Measurements from ENCODE around the gene RAPGEF1. TPM values are rescaled to one million over a fixed set of nuclear protein-coding genes. Genes with fewer than 3 reads are reported as not detected.

The RAPGEF1 gene
- total RNA-seq, 1 donor: 119 TPM

DNA sequence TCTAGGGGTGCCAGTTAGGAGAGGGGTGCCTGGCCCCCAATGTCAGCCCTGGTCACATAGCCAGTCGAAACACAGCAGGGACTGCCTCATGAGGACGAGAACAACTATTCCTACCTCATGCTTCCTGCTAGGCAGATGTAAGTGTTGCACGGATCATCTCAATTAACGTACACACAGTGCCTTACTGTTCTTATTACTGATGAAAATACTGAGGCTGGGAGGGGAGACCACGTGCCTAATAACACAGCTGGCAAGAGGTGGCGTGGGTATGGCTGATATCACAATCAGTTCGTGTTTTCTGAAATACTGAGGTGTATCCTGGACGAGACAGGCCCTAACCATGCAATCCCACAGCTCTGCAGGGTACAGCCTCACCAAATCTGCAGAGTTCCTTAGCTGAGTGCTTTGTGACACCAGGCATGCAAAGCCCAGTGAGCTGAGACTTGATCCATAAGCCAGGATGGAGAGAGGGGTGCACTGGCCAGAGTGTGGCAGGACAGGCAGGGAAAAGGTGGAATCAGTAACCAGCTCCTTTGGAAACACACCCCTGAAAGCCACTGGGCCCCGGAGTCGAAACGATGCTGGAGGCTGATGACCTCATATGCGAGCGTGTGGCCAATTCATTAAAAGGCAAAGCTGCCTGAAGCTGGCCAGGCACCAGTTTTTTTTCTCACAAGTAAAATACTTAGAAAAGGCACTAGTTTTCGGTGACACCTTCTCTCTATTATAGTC, 130.6 kb downstream of the RAPGEF1 start:
- no peak overlapping the region for H3K4me3 ChIP-seq (ENCODE audit: low read length)
- H3K4me1 ChIP-seq (ENCODE audit: insufficient read depth, low read length): no peaks in the 10 kb centered on the region
- H3K9me3 ChIP-seq (ENCODE audit: low read depth, low read length): no peaks in the 10 kb centered on the region
- no peaks in the 10 kb centered on the region for H3K27me3 ChIP-seq (ENCODE audit: insufficient read depth, low read length)

DNA sequence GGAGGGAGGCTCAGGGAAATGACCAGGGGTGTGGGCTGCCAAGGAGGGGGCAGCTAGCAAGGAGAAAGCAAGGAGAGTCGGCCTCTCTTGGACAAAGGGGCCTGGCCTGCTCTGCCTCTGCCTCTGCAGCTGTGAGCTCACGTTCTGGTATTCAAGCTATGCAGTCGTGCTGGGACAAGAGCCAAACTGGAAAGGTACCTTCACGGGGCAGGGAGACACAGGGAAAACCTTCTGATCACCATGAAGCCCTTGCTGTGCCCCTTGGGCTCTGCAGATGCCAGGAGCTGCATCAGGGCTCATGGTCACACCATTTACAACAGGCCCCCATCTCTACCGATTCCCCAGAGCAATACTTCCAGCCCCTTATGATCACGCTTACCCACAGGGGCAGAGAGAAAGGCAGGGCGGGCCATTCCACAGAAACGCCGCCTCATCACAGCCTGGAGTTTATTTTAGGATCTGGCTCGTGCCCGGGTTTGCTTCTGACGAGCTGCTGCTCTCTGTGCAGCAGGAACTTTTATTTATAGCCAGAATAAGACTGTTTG, 131.3 kb downstream of the RAPGEF1 start:
- Histone ChIP-seq H3K4me3 (ENCODE audit: low read length) (no peak overlapping the region), H3K4me1 (ENCODE audit: insufficient read depth, low read length) (peaks cover under 1% of the 10 kb centered on the region), H3K27me3 (ENCODE audit: insufficient read depth, low read length) (no peaks in the 10 kb centered on the region), H3K9me3 (ENCODE audit: low read depth, low read length) (no peaks in the 10 kb centered on the region)

DNA sequence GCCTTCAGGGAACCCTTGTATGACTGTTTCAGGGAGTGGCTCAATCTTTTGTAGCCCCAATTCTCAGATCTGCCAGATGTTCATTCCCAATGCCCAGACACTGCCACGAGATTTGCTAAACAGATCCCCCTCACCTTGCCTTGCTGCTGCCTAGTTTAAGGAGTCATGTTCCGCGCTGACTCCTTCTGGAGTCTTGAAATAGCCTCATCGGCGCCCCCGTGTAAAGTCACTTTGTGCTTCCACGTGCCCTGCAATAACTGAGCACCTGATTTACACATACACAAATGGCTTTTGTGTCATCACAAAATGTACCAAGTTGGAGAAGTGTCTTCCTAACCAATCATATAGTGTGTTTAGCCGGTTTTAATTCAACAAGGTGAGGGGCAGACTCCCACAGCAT, 132.3 kb downstream of the RAPGEF1 start:
- Histone ChIP-seq H3K4me3 (ENCODE audit: low read length) (no peak overlapping the region), H3K4me1 (ENCODE audit: insufficient read depth, low read length) (peaks cover 4% of the 10 kb centered on the region), H3K9me3 (ENCODE audit: low read depth, low read length) (no peaks in the 10 kb centered on the region), H3K27me3 (ENCODE audit: insufficient read depth, low read length) (no peaks in the 10 kb centered on the region)

DNA sequence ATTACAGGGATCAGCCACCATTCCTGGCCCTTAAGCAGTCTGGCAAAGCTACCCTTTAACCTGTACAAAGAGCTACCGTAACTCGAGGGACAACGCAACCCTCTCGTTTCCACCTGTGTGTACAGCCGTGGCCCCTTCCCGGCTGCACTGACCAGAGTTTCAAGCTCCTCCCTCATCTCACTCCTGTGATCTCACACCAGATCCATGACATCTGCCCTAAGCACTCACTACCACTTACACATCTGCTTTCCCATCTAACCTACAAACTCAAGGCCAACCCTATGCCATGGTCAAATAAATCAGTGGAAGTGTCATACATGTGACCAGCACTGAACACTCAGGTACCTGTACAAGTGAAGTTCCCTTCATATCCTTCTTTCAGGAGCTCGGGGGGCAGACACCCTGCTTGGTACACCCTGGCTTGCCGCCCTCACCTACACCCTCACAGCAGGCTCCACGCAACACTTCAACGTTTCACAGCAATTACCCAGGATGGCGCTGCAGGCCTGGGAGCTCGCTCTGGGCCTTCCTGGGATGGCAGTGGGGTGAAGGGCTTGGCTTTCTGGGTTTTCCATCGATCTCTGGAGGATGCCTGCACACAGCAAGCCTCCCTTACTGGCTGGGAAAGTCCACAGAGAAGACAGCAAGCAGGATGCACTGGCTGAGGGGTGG, 132.8 kb downstream of the RAPGEF1 start:
- Histone ChIP-seq H3K4me3 (ENCODE audit: low read length) (no peak overlapping the region), H3K4me1 (ENCODE audit: insufficient read depth, low read length) (peaks cover 4% of the 10 kb centered on the region), H3K27me3 (ENCODE audit: insufficient read depth, low read length) (no peaks in the 10 kb centered on the region), H3K9me3 (ENCODE audit: low read depth, low read length) (no peaks in the 10 kb centered on the region)

DNA sequence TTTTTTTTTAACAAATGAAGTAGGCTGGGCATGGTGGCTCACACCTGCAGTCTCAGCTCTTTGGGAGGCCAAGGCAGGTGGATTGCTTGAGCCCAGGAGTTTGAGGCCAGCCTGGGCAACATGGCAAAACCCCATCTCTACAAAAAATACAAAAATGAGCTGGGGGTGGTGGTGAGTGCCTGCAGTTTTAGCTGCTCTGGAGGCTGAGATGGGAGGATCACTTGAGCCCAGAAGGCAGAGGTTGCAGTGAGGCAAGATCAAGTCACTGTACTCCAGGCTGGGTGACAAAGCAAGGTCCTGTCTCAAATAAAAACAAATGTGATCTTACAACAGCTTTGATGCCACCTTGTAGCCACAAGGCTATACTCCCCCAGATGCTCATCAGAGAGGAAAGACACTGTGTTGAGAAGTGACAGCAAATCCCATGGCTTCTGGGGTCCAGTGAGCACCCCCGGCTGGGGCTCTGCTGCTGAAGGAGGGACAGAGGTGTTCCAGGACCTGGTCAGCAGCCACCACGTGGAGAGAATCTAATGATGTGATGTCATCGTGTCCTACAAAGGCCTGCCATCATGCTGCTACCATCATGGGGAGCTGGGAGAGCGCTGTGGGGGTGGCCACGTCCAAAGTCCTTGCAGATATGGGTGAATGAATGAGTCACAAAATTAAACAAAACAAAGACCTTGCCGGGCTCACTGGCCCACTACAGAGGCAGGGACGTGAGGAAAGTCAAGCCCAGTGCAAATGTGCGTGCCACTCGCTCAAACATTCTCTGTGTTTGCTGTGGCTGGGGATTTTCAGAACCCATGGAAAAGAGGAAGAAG, 133.9 kb downstream of the RAPGEF1 start:
- Histone ChIP-seq H3K9me3 (ENCODE audit: low read depth, low read length) (no peaks in the 10 kb centered on the region), H3K27me3 (ENCODE audit: insufficient read depth, low read length) (no peaks in the 10 kb centered on the region), H3K4me3 (ENCODE audit: low read length) (no peak overlapping the region), H3K4me1 (ENCODE audit: insufficient read depth, low read length) (peaks cover 4% of the 10 kb centered on the region)

DNA sequence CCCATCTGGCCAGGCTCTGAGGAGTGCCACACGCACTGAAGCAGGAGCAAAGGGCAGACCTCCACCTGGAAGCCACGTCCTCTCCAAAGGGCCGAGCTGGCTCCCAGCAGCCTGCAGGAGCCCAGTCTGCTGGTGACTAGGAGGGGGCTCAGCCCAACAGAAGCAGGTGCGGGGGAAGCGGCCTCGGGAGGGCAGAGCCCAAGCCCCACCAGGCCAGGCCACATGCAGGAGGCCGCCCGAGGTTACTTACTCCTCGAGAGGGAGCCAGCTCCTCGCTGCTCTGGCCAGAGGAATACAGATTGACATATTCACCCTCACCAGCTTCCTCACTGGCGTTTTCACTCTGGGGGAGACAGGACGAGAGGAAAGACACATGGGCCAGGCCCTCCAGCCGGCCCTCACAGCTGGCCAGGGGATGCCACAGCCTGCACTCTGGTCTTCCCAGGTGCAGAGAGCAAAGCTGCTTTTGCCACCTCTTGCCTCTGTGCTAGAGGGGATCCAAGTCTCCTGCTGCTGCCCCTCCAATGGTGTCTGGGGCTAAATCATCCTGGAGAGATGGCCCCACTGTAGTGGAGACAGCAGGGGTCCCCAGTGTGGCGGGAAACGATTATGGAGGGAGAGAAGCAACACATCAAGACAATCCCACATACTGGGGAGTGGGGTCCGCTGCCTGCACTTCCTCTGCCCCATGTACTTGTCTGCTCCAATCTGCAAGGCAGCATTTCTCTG, 136.0 kb downstream of the RAPGEF1 start:
- H3K4me3 ChIP-seq (ENCODE audit: low read length): no peak overlapping the region
- H3K27me3 ChIP-seq (ENCODE audit: insufficient read depth, low read length): no peaks in the 10 kb centered on the region
- H3K4me1 ChIP-seq (ENCODE audit: insufficient read depth, low read length): peaks cover 12% of the 10 kb centered on the region
- H3K9me3 ChIP-seq (ENCODE audit: low read depth, low read length): no peaks in the 10 kb centered on the region

DNA sequence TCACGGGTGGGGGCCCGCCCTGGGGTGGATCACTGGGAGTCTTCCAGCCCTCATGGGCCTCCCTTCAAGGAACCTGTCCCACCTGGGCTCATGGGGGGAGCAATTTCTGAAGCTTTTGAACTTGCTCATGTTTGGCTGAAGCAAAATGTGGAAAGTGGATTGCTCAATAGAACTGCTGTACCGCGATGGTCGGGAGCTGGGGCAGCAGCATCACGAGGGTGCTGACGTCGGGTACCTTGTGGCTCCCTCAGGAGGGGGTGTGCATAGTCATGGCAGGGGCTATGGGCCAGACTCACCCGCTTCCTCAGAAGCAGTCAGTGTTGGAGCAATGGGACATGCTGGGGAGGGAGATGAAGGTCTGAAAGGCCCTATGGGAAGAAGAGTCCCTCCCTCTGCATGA, 136.7 kb downstream of the RAPGEF1 start:
- Histone ChIP-seq H3K27me3 (ENCODE audit: insufficient read depth, low read length) (no peaks in the 10 kb centered on the region), H3K4me3 (ENCODE audit: low read length) (no peak overlapping the region), H3K9me3 (ENCODE audit: low read depth, low read length) (no peaks in the 10 kb centered on the region), H3K4me1 (ENCODE audit: insufficient read depth, low read length) (peaks cover 19% of the 10 kb centered on the region)

DNA sequence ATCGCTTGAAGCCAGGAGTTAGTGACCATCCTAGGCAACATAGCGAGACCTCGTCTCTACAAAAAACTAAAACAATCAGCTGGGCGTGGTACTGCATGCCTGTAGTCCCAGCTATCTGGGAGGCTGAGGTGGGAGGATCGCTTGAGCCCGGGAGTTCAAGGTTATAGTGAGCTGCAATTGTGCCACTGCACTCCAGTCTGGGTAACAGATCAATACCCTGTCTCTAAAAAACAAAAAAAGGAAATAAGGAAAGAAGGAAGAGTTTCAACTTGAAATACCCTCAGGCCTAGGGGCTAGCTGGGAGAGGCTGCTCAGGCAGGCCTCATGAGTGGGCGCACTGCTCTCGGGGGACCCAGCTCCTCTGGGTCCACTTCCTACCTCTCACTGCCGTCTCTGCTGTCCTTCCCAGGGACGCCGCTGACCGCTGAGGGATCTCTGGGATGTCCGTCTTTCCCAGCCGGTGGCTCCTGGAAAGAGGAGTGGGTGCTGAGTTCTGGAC, 138.1 kb downstream of the RAPGEF1 start:
- H3K4me3 ChIP-seq (ENCODE audit: low read length): no peak overlapping the region
- no peaks in the 10 kb centered on the region for H3K9me3 ChIP-seq (ENCODE audit: low read depth, low read length)
- H3K4me1 ChIP-seq (ENCODE audit: insufficient read depth, low read length): peaks cover 33% of the 10 kb centered on the region

DNA sequence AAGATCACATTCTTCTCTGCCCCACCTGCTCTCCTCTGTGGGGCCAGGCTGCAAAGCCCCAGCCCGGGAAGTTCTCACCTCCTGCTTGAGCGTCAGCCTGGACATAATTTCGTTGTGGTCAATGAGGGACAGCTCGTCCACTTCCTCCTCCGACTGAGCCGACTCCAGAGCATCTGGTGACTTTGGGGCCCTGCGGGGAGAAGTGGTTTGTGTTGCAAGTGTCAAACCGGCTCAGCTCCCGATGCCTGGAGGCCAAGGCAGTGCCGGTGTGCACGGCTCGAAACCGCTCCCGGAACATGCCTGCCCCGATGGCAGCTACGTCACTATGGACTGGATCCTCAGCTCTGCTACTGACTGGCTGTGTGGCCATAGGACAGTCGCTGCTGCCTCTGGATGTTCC, 141.8 kb downstream of the RAPGEF1 start:
- Histone ChIP-seq H3K9me3 (ENCODE audit: low read depth, low read length) (no peaks in the 10 kb centered on the region), H3K4me1 (ENCODE audit: insufficient read depth, low read length) (peaks cover 36% of the 10 kb centered on the region), H3K4me3 (ENCODE audit: low read length) (no peak overlapping the region), H3K27me3 (ENCODE audit: insufficient read depth, low read length) (no peaks in the 10 kb centered on the region)

More for the DNA sequence above, 138.1 kb downstream of the RAPGEF1 start:
- H3K27me3 ChIP-seq (ENCODE audit: insufficient read depth, low read length): no peaks in the 10 kb centered on the region

DNA sequence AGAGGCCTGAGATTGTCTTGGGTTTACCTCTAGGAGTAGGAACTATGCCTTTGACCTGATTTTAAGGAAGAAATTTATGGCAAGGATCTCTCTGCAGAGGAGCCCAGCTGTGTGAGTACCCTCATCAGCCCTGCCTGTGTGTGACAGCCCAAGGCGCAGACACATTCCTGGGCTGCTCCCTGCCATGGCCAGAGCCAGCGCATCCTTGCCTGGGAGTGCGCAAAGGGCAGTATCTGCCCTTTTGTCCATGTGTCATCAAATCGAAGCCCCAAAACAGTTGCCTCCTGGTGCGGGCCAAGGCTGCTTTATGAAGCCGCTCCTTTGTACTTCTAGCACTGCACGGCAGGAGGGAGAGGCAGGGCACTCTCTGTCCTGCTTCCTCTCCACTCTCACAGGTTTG, 142.6 kb downstream of the RAPGEF1 start:
- H3K4me1 ChIP-seq (ENCODE audit: insufficient read depth, low read length): peaks cover 36% of the 10 kb centered on the region
- H3K4me3 ChIP-seq (ENCODE audit: low read length): no peak overlapping the region
- no peaks in the 10 kb centered on the region for H3K9me3 ChIP-seq (ENCODE audit: low read depth, low read length)
- H3K27me3 ChIP-seq (ENCODE audit: insufficient read depth, low read length): no peaks in the 10 kb centered on the region

DNA sequence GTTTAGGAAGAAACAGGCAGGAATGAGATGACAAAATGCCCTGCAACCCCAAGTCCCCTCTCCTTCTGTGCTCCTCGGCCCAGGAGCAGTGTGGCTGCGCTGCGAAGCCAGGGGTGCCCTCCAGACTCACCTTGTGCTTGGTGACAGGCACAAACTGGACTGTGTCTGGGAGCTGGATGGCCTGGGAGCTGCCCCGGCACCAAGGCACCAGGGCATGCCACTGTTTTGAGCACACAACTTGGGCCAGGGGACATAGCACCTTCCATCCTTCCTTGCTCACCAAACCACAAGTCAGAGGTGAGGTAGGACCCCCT, 143.5 kb downstream of the RAPGEF1 start:
- Histone ChIP-seq H3K4me3 (ENCODE audit: low read length) (no peak overlapping the region), H3K9me3 (ENCODE audit: low read depth, low read length) (no peaks in the 10 kb centered on the region), H3K27me3 (ENCODE audit: insufficient read depth, low read length) (no peaks in the 10 kb centered on the region), H3K4me1 (ENCODE audit: insufficient read depth, low read length) (peaks cover 43% of the 10 kb centered on the region)

DNA sequence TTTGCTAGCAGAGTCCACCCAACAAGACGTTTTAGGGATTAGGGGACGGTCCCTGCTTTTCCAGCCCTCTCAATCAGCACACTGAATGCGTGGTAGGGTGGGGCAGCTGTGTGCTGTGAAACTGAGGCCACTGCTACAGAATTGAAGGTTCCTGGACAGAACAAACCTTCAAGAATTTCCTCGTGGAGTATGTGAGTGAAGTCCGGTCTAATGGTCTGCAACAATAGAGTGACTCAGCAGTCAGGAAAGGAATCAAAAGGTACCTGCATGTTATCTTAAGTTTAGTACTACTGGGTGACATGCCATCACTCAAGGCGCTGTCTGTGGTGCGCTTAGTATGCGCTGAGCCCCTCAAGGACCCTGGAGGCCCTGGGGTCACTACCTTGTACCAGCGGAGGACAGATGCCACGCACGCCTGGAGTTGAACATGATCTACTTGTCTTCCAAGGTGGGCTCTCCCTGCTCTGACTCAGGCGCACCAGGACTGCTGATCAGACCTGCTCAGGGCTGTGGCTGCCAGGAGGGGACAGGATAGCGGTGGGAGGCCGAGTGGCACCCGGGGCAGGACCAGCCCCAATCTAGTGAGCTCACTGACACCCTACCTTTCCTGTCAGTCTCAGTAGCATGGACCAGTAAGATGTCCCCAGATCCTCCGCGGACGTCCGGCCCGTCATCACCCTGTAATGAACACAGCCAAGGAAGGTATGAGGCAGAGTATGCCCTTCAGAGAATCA, 144.0 kb downstream of the RAPGEF1 start:
- no peaks in the 10 kb centered on the region for H3K27me3 ChIP-seq (ENCODE audit: insufficient read depth, low read length)
- no peaks in the 10 kb centered on the region for H3K9me3 ChIP-seq (ENCODE audit: low read depth, low read length)
- H3K4me3 ChIP-seq (ENCODE audit: low read length): no peak overlapping the region
- peaks cover 48% of the 10 kb centered on the region for H3K4me1 ChIP-seq (ENCODE audit: insufficient read depth, low read length)

DNA sequence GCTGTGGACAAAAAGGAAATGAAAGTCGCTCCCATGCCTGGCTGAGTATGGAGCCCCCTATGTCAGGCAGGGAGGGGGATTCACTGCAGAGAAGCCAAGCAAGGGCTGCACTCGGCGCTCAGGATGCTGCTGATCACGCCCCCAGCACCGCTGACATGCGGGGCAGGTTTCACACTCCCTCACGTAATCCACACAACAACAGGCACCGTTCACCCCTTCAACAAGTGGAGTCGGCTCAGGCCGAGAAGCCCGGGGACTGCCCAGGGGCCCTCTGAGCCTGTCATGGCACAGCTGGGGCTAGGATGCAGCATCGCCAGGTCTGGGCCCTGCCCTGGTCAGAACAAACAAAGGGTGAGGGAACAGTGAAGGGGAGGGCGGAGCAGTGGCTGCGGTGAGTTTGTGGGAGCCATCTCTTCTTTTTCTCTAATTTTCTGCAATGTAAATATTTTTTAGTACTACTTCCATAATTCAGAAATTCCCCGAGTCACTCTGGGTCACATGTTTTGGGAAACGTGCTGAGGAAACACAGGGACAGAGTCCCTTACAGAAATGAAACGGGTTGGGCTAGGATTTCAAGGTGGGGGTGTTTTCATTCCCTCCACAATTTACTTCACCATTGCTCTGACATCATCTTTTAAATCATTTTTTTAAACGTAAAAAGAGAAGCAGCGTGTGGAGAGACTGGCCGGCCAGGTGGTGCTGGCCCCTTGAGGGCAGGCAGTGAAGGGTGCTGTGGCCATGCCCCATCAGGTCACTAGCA, 144.8 kb downstream of the RAPGEF1 start:
- Histone ChIP-seq H3K4me3 (ENCODE audit: low read length) (no peak overlapping the region), H3K27me3 (ENCODE audit: insufficient read depth, low read length) (no peaks in the 10 kb centered on the region), H3K4me1 (ENCODE audit: insufficient read depth, low read length) (peaks cover 56% of the 10 kb centered on the region)

More for the DNA sequence above, 144.8 kb downstream of the RAPGEF1 start:
- no peaks in the 10 kb centered on the region for H3K9me3 ChIP-seq (ENCODE audit: low read depth, low read length)
